Measurements from ENCODE around the gene PNPLA5. TPM values are rescaled to one million over a fixed set of nuclear protein-coding genes. Genes with fewer than 3 reads are reported as not detected.

The PNPLA5 gene
- total and polyA plus RNA-seq, 2 of the 8 experiments (the other 6 are each of a cell fraction or from before 2014, with no cell fraction given): 3.9 to 6.8 TPM

DNA sequence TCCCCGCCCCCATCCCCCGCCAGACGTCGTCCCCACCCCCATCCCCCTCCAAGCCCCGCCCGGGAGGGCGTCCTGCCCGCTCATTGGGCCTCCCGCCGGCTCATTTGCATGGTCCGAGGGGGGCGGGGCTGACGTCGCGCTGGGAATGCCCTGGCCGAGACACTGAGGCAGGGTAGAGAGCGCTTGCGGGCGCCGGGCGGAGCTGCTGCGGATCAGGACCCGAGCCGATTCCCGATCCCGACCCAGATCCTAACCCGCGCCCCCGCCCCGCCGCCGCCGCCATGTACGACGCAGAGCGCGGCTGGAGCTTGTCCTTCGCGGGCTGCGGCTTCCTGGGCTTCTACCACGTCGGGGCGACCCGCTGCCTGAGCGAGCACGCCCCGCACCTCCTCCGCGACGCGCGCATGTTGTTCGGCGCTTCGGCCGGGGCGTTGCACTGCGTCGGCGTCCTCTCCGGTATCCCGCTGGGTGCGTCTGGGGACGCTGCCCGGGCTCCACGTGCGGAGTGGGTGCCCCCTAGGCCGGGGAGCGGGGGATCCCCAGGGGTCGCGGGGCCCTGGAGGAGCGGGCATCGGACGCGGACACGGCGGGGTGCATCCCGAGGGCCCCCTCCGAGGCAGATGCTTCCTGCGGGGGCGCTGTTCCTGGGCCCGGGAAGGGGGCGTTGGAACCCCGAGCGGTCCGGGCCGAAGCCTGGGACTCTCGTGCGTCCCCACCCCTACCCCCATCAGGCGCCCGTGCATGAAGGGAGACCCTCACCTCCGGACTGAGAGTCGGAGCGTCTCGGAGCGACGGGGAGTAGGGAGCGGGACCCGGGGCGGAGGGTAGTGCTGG lies 32.0 kb upstream of the PNPLA5 start, which contains the start of gene PNPLA3 (continued):
- TF ChIP-seq CREB1 (IDR thresholded peaks at IDR 0.05) (peak; percentile 74), KDM1A (IDR thresholded peaks at IDR 0.05; ENCODE audit: borderline replicate concordance, low read length) (peak; percentile 38; the same call in 1 of the 2 replicates), GABPA (IDR thresholded peaks at IDR 0.05; ENCODE audit: borderline replicate concordance, insufficient read depth, low read length) (no peak), POLR2AphosphoS5 (IDR thresholded peaks at IDR 0.05; ENCODE audit: low read depth, low read length) (peak; percentile 76), SIRT6 (IDR thresholded peaks at IDR 0.05; ENCODE audit: low read length) (no peak), ATF2 (IDR thresholded peaks at IDR 0.05; ENCODE audit: low read length) (no peak), CHD7 (IDR thresholded peaks at IDR 0.05; ENCODE audit: insufficient replicate concordance, low read length) (no peak), HDAC2 (IDR thresholded peaks at IDR 0.05; ENCODE audit: borderline replicate concordance in 1 of 2, low read depth in 2 of 2, low read length in 2 of 2) (no peak; a peak in 2 of 4 replicates)
